ENCODE measurements around the gene THBS2. TPM values are rescaled to one million over a fixed set of nuclear protein-coding genes. Genes with fewer than 3 reads are reported as not detected.
A peak's percentile ranks its signal among the peaks of the same experiment; 100 is the strongest.

Gene THBS2
- total RNA-seq, 2 donors from 2014 or later = 16.2 to 24.5 TPM

DNA sequence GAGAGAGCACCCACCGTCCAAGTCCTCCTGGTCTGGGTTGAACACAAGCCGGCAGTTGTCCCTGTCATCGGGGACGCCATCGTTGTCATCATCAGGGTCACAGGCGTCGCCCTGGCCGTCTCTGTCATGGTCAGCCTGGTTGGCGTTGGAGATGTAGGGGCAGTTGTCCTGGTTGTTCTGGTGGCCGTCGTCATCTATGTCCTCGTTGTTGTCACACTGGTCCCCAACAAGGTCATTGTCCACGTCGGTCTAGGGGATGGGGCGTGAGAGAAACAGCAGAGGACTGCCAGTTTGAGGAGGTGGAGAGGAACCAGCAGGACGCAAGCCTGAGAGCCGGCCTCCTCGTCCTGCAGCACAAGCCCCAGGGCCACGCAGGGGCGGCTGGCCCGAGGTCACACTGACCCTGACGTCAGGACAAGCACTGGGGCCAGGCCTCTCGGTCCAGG, 28.5 kb downstream of the THBS2 start:
- H3K4me1 ChIP-seq = no peaks in the 10 kb centered on the region
- no peaks in the 10 kb centered on the region for H3K27me3 ChIP-seq
- H3K36me3 ChIP-seq = peaks cover 10% of the 10 kb centered on the region
- peak overlapping the region; percentile 54 to 64 for H3K27ac ChIP-seq
- DNase-seq (ENCODE audit: low spot score) = no peak
- H3K9me3 ChIP-seq = no peaks in the 10 kb centered on the region
- TF ChIP-seq, protein P1, sequence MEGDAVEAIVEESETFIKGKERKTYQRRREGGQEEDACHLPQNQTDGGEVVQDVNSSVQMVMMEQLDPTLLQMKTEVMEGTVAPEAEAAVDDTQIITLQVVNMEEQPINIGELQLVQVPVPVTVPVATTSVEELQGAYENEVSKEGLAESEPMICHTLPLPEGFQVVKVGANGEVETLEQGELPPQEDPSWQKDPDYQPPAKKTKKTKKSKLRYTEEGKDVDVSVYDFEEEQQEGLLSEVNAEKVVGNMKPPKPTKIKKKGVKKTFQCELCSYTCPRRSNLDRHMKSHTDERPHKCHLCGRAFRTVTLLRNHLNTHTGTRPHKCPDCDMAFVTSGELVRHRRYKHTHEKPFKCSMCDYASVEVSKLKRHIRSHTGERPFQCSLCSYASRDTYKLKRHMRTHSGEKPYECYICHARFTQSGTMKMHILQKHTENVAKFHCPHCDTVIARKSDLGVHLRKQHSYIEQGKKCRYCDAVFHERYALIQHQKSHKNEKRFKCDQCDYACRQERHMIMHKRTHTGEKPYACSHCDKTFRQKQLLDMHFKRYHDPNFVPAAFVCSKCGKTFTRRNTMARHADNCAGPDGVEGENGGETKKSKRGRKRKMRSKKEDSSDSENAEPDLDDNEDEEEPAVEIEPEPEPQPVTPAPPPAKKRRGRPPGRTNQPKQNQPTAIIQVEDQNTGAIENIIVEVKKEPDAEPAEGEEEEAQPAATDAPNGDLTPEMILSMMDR (IDR thresholded peaks at IDR 0.05) = no peak
- no peak overlapping the region for H3K4me3 ChIP-seq

DNA sequence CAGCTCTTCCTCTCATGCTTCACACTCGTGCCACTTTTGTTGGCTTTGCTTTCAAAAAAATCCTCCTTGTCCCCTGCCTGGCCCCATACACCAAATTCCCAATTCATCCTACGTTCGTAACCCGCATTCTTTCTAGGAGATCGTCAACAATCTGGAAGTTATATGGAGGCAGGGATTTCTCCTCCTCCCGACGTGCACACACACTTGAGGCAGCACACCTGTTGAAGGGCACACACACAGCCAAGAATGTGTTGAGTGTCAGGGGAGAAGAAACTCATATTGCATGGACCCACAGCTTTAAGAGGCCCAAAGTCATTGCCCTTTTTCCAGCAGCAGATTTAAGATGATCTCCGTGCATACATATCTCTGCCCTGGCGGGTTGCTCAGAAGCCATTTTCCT, 28.9 kb downstream of the THBS2 start:
- Histone ChIP-seq H3K27me3 (no peaks in the 10 kb centered on the region), H3K27ac (peak overlapping the region; percentile 54 to 64), H3K9me3 (no peaks in the 10 kb centered on the region), H3K4me1 (no peaks in the 10 kb centered on the region), H3K36me3 (peaks cover 14% of the 10 kb centered on the region), H3K4me3 (no peak overlapping the region)
- no peak for DNase-seq (ENCODE audit: low spot score)
- TF ChIP-seq, protein P1 (IDR thresholded peaks at IDR 0.05) = no peak

DNA sequence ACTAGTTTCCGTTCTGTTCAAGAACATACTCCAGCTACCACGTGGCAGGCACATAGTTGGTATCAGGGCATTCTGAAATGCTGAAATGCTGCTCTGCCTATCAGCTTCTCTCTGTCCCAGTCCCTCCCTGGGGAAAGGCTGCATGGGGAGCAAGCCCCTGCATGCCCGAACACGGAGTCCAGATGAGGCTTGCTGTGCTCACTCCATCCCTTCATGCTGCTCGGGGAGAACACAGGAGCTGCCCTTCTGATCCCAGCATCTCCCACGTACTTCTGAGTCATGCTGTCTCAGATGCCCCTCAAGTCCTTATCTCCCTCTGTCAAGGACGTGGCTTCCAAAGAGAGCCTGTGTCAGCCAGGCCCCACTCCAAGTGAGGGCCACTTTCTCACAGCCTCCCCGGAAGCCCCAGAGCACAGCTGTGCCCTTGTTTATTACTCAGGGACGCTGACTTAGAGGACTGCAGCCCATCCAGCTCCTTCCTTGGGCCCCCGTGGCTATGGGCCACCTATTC, 29.4 kb downstream of the THBS2 start:
- Histone ChIP-seq H3K4me1 (no peaks in the 10 kb centered on the region), H3K9me3 (no peaks in the 10 kb centered on the region), H3K27ac (peak overlapping the region; percentile 54 to 64), H3K4me3 (no peak overlapping the region), H3K27me3 (no peaks in the 10 kb centered on the region), H3K36me3 (peaks cover 19% of the 10 kb centered on the region)
- TF ChIP-seq, protein P1 (IDR thresholded peaks at IDR 0.05) = no peak
- peak; percentile 79 for DNase-seq (ENCODE audit: low spot score)

DNA sequence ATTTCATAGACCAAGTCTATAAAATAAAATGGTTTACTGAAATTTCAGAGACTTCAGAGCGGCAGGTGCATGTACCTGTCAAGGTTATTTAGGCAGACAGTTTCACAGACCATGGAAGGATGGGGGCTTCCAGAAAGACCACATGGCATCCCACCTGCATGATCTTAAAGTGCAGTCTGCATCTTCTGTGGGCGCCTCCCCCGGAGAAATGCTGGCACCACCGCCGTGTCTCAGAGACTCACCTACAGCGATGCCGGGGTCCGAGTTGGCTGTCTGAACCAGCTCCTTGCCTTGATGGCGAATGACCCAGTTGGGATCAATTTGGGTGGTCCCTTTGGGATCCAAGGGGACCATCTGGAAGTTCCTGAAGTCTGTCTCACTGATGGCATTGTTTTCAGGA, 30.6 kb downstream of the THBS2 start:
- DNase-seq (ENCODE audit: low spot score) = no peak
- TF ChIP-seq, protein P1 (IDR thresholded peaks at IDR 0.05) = no peak
- H3K27ac ChIP-seq = no peak overlapping the region
- H3K36me3 ChIP-seq = peaks cover 28% of the 10 kb centered on the region
- H3K27me3 ChIP-seq = no peaks in the 10 kb centered on the region
- H3K4me3 ChIP-seq = no peak overlapping the region
- no peaks in the 10 kb centered on the region for H3K4me1 ChIP-seq
- H3K9me3 ChIP-seq = no peaks in the 10 kb centered on the region

DNA sequence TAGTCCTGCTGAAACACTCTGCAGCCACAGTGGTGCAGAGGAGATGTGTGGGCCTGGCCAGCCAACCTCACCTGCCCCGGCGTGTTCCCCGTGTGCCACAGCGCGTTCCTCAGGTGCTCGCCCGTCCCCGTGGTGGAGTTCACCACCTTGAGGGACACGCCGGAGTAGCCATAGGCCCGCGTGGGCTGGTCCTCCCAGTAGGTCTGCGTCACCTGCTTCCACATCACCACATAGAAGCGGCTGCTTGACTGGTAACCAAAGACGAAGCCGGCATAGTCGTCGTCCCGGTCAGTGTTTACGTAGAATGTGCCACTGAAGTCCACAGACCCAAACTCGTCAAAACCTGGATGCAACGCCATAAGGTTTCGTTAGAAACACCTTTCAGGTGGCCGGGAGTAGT, 31.5 kb downstream of the THBS2 start:
- Histone ChIP-seq H3K27me3 (no peaks in the 10 kb centered on the region), H3K27ac (no peak overlapping the region), H3K4me3 (no peak overlapping the region), H3K4me1 (no peaks in the 10 kb centered on the region), H3K9me3 (no peaks in the 10 kb centered on the region), H3K36me3 (peaks cover 32% of the 10 kb centered on the region)
- TF ChIP-seq, protein P1 (IDR thresholded peaks at IDR 0.05) = no peak
- DNase-seq (ENCODE audit: low spot score) = no peak

DNA sequence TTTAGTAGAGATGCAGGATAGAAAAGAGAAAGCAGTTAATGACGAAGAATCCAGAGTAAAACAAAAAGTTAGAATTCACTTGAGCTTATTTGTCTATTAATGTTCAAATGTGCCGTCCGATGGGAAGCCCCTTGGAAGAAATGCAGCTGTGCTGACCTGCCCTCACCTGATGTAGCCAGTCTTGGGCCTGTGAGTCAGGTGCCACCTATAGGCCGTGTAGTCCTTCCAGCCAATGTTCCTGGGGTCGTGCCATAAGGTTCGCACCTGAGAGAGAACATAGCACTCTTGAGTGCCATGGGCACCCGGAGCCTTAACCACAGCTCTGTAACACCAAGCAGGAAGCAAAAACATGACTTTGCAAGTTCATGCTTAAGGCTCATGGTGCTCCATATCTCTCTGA, 32.4 kb downstream of the THBS2 start:
- no peaks in the 10 kb centered on the region for H3K9me3 ChIP-seq
- TF ChIP-seq, protein P1 (IDR thresholded peaks at IDR 0.05) = no peak
- no peak overlapping the region for H3K4me3 ChIP-seq
- no peaks in the 10 kb centered on the region for H3K4me1 ChIP-seq
- H3K36me3 ChIP-seq = peaks cover 37% of the 10 kb centered on the region
- no peak for DNase-seq (ENCODE audit: low spot score)
- no peaks in the 10 kb centered on the region for H3K27me3 ChIP-seq
- no peak overlapping the region for H3K27ac ChIP-seq
